Endothelial cell (in vitro differentiated cells): Measurements from ENCODE around the gene RAB31. TPM values are rescaled to one million over a fixed set of nuclear protein-coding genes. Genes with fewer than 3 reads are reported as not detected.

ENCODE experiments used
- DNase-seq: peaks from one replicate; pipeline ENCODE4 v3.0.0; 2021; ENCODE audit warnings: low spot score
- H3K27ac Mint-ChIP-seq: one replicate; pipeline ENCODE4 v1.8.0; 2021; ENCODE audit warnings: mixed read lengths, inconsistent platforms; ENCODE audit not compliant: unreplicated experiment
- H3K27me3 Mint-ChIP-seq: one replicate; pipeline ENCODE4 v1.8.0; 2021; ENCODE audit warnings: mild to moderate bottlenecking, moderate library complexity, mixed read lengths, inconsistent platforms; ENCODE audit not compliant: unreplicated experiment
- H3K36me3 Mint-ChIP-seq: one replicate; pipeline ENCODE4 v1.8.0; 2021; ENCODE audit warnings: mild to moderate bottlenecking, low read depth, mixed read lengths, inconsistent platforms; ENCODE audit not compliant: unreplicated experiment
- H3K4me1 Mint-ChIP-seq: one replicate; pipeline ENCODE4 v1.8.0; 2021; ENCODE audit warnings: mild to moderate bottlenecking, mixed read lengths, inconsistent platforms; ENCODE audit not compliant: unreplicated experiment
- H3K4me3 Mint-ChIP-seq: one replicate; pipeline ENCODE4 v1.8.0; 2021; ENCODE audit warnings: mild to moderate bottlenecking, mixed read lengths, inconsistent platforms; ENCODE audit not compliant: unreplicated experiment
- H3K9me3 Mint-ChIP-seq: one replicate; pipeline ENCODE4 v1.8.0; 2021; ENCODE audit warnings: mixed read lengths, inconsistent platforms; ENCODE audit not compliant: unreplicated experiment
- CTCF ChIP-seq: fragments of 200-600 bp; sonication (generic); IDR thresholded peaks from one replicate; pipeline ENCODE4 v1.5.0; 2021; ENCODE audit warnings: antibody characterized with exemption; ENCODE audit not compliant: unreplicated experiment
- total RNA-seq: library from RNA; stranded (reverse); fragmentation: NEBNext Ultra II Directional; extraction: Animal tissue kit (Norgen Biotek cat#: 25700); gene quantifications from one replicate; pipeline ENCODE4 v1.2.1, GENCODE V29; 2021; ENCODE audit not compliant: unreplicated experiment

The RAB31 gene
- total RNA-seq, 1 donor from 2014 or later, result 88.8 TPM

- peaks cover 1% of the 10 kb centered on the region for H3K27me3 Mint-ChIP-seq
- no peak for DNase-seq
- no peak for TF ChIP-seq CTCF
- H3K36me3 Mint-ChIP-seq, result peaks cover 14% of the 10 kb centered on the region
- H3K4me1 Mint-ChIP-seq, result peaks cover 4% of the 10 kb centered on the region
- H3K27ac Mint-ChIP-seq, result no peak overlapping the region
- H3K9me3 Mint-ChIP-seq, result no peaks in the 10 kb centered on the region
- H3K4me3 Mint-ChIP-seq, result no peak overlapping the region
These were observed 16.9 kb downstream of the RAB31 start for GRCh38 chr18:9724797-9725585.

- Mint-ChIP-seq H3K27me3 (peaks cover 1% of the 10 kb centered on the region), H3K9me3 (no peaks in the 10 kb centered on the region), H3K36me3 (peaks cover 14% of the 10 kb centered on the region), H3K27ac (no peak overlapping the region), H3K4me3 (no peak overlapping the region), H3K4me1 (peaks cover 4% of the 10 kb centered on the region)
- TF ChIP-seq CTCF, result no peak
- no peak for DNase-seq
These were observed 18.1 kb downstream of the RAB31 start for GRCh38 chr18:9726175-9726574.

- no peaks in the 10 kb centered on the region for H3K9me3 Mint-ChIP-seq
- no peaks in the 10 kb centered on the region for H3K4me1 Mint-ChIP-seq
These were observed 18.8 kb downstream of the RAB31 start for GRCh38 chr18:9726936-9727335.

GRCh38 chr18:9730786-9731185, 22.7 kb downstream of the RAB31 start:
- Mint-ChIP-seq H3K4me3 (no peak overlapping the region), H3K9me3 (no peaks in the 10 kb centered on the region), H3K36me3 (peaks cover 3% of the 10 kb centered on the region), H3K4me1 (peaks cover 11% of the 10 kb centered on the region), H3K27me3 (peaks cover 3% of the 10 kb centered on the region), H3K27ac (no peak overlapping the region)
- no peak for DNase-seq
- no peak for TF ChIP-seq CTCF

More at GRCh38 chr18:9726936-9727335, 18.8 kb downstream of the RAB31 start:
- TF ChIP-seq CTCF, result no peak
- Mint-ChIP-seq H3K36me3 (peaks cover 9% of the 10 kb centered on the region), H3K4me3 (no peak overlapping the region), H3K27ac (peak overlapping the region; percentile 48), H3K27me3 (no peaks in the 10 kb centered on the region)
- DNase-seq, result no peak

GRCh38 chr18:9731380-9731779, 23.3 kb downstream of the RAB31 start:
- TF ChIP-seq CTCF, result no peak
- Mint-ChIP-seq H3K27me3 (peaks cover 3% of the 10 kb centered on the region), H3K36me3 (peaks cover 3% of the 10 kb centered on the region), H3K9me3 (no peaks in the 10 kb centered on the region), H3K4me1 (peaks cover 11% of the 10 kb centered on the region), H3K27ac (no peak overlapping the region), H3K4me3 (no peak overlapping the region)
- DNase-seq, result no peak
